Testis (tissue), 2 donors: ENCODE data around the gene ERAP2.

Experiments used
- CTCF ChIP-seq, 3 experiments: fragments of 450-650 bp in 2 of 3; fragments of 200-600 bp in 1 of 3; sonication (generic) in 1 of 3; IDR thresholded peaks; one replicate each; pipeline ENCODE4 v1.5.1; 2016 to 2019; ENCODE audit warnings: antibody characterized with exemption in 3 of 3, mild to moderate bottlenecking in 2 of 3, moderate library complexity in 1 of 3
- POLR2A ChIP-seq: fragments of 450-650 bp; IDR thresholded peaks from one replicate; pipeline ENCODE4 v1.6.1; 2017; ENCODE audit warnings: antibody characterized with exemption, mild to moderate bottlenecking, moderate library complexity

DNA sequence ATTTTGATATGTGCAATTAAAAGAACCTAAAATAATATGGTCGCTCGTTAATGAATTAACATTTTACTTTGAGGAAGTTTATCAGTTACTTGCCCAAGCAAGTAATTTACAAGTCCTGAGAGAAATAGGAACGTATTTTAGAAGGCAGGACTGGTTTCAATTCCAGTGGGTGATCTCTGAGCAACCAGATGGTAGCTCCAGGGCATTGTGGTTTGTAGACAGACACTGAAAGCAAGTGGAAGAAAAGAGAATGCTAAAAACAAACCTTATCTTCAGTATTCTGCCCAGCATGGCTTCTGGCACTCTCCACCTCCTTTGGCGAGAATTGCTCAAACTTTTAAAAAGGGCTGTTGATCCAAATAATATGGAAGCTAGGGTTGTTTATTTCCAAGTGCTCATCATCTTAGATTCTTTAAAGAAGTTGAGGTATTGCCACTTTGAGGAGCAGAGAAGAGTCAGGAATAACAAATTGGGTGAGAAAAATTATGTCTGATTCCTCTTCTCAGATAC, 31.8 kb upstream of the ERAP2 start:
- no peak for TF ChIP-seq CTCF (IDR thresholded peaks at IDR 0.05)
- TF ChIP-seq POLR2A = no peak
